Hematopoietic multipotent progenitor cell (in vitro differentiated cells): ENCODE data around the gene MS4A14. TPM values are rescaled to one million over a fixed set of nuclear protein-coding genes. Genes with fewer than 3 reads are reported as not detected.

Source experiments
- total RNA-seq: library from RNA; depleted of rRNA; stranded (reverse); fragments of >200 nt; gene quantifications from one replicate; pipeline ENCODE4 v1.2.3, GENCODE V29; 2012

Gene MS4A14
- total RNA-seq, 1 donor, result under 0.01 TPM

Other genes with a start within 250 kb of the MS4A14 start
- gene MS4A6A, start 213.4 kb upstream of the MS4A14 start, total RNA-seq, result 4.3 TPM
- 0.54 TPM for gene MS4A4E, start 153.3 kb upstream of the MS4A14 start, total RNA-seq
- gene MS4A4A, start 115.8 kb upstream of the MS4A14 start, total RNA-seq, result 1.1 TPM
- not detected for gene MS4A6E, start 69.2 kb upstream of the MS4A14 start, total RNA-seq
- 3.8 TPM for gene MS4A7, start 17.9 kb upstream of the MS4A14 start, total RNA-seq
- not detected for gene MS4A5, start 33.1 kb downstream of the MS4A14 start, total RNA-seq
- 3.2 TPM for gene MS4A1, start 59.4 kb downstream of the MS4A14 start, total RNA-seq
- not detected for gene MS4A12, start 96.3 kb downstream of the MS4A14 start, total RNA-seq
- not detected for gene MS4A13, start 118.9 kb downstream of the MS4A14 start, total RNA-seq